B cell (primary cell): Measurements from ENCODE around the gene SRRM5. TPM values are rescaled to one million over a fixed set of nuclear protein-coding genes. Genes with fewer than 3 reads are reported as not detected.
A peak's percentile ranks its signal among the peaks of the same experiment; 100 is the strongest.

Experiments used
- ATAC-seq: fragments of 200-7000 bp; cut with Tn5 transposase; one replicate; pipeline ENCODE4 v1.10.0; 2021; ENCODE audit warnings: low read depth, mild to moderate bottlenecking, moderate number of reproducible peaks, moderate library complexity
- CTCF ChIA-PET: fragments of 350-600 bp; sonication (Branson Sonifier 250); formaldehyde crosslinking; loops from one replicate; lab custom pipeline; 2021; ENCODE audit warnings: antibody characterized with exemption, inconsistent platforms; lab: Charles Lee
- POLR2A ChIA-PET: fragments of 350-600 bp; sonication (Branson Sonifier 250); formaldehyde crosslinking; loops from one replicate; lab custom pipeline; 2021; ENCODE audit warnings: antibody characterized with exemption; lab: Charles Lee
- DNase-seq: peaks from one replicate; pipeline ENCODE4 v3.0.0; 2013
- H2AFZ ChIP-seq: 2 replicates; pipeline ENCODE4 v1.6.1; 2012; ENCODE audit warnings: mild to moderate bottlenecking, low read depth, low read length; ENCODE audit not compliant: insufficient read depth, poor library complexity, severe bottlenecking
- H3K27ac ChIP-seq, 2 donors: 1 replicate in 1 of 2; 2 replicates in 1 of 2; pipeline ENCODE4 v1.5.1; 2012 to 2013; ENCODE audit warnings: low read length in 2 of 2, mild to moderate bottlenecking in 2 of 2, moderate library complexity in 1 of 2
- H3K27me3 ChIP-seq, 4 experiments: fragments of 200-600 bp in 1 of 4; sonication (generic) in 1 of 4; replicated peaks in 1 of 4; 1 replicate in 2 of 4; 2 replicates in 2 of 4; pipeline versions ENCODE4 v1.6.1 to v1.7.0; 2013 to 2016; ENCODE audit warnings: low read length in 3 of 4, mild to moderate bottlenecking in 2 of 4, mixed read lengths in 1 of 4, moderate library complexity in 1 of 4; ENCODE audit not compliant: insufficient read depth in 4 of 4, control insufficient read depth in 3 of 4; ENCODE audit errors: control extremely low read depth in 1 of 4
- H3K36me3 ChIP-seq, 2 experiments: replicated peaks in 1 of 2; 1 replicate in 1 of 2; 2 replicates in 1 of 2; pipeline versions ENCODE4 v1.6.1 to v1.7.1; 2013; ENCODE audit warnings: low read length in 1 of 2; ENCODE audit not compliant: insufficient read depth in 2 of 2, control insufficient read depth in 1 of 2; ENCODE audit errors: control extremely low read depth in 1 of 2, extremely low read depth in 1 of 2
- H3K4me1 ChIP-seq, 2 donors: fragments of 200-600 bp in 1 of 2; sonication (generic) in 1 of 2; 1 replicate in 1 of 2; 2 replicates in 1 of 2; pipeline versions ENCODE4 v1.5.1 to v1.6.1; 2013 to 2017; ENCODE audit warnings: low read length in 2 of 2; ENCODE audit not compliant: control insufficient read depth in 2 of 2, insufficient read depth in 2 of 2
- H3K4me2 ChIP-seq: replicated peaks from 2 replicates; pipeline ENCODE3; 2012; ENCODE audit warnings: mild to moderate bottlenecking, low read depth, low read length; ENCODE audit not compliant: poor library complexity, severe bottlenecking
- H3K4me3 ChIP-seq, 5 experiments: fragments of 200-600 bp in 1 of 5; sonication (generic) in 1 of 5; 1 replicate in 3 of 5; 2 replicates in 2 of 5; pipeline versions ENCODE4 v1.5.1 to v1.7.0; 2011 to 2016; ENCODE audit warnings: low read length in 4 of 5, mild to moderate bottlenecking in 4 of 5, low read depth in 2 of 5, control low read depth in 1 of 5, moderate library complexity in 1 of 5; ENCODE audit not compliant: insufficient read depth in 1 of 5; ENCODE audit errors: control extremely low read depth in 1 of 5, extremely low read depth in 1 of 5
- H3K79me2 ChIP-seq: fragments of 200-600 bp; sonication (generic); one replicate; pipeline ENCODE4 v1.6.0; 2016; ENCODE audit warnings: low read length; ENCODE audit not compliant: control insufficient read depth, insufficient read depth
- H3K9ac ChIP-seq: fragments of 200-600 bp; sonication (generic); 2 replicates; pipeline ENCODE4 v1.6.1; 2017; ENCODE audit warnings: mild to moderate bottlenecking, low read length, moderate library complexity
- H3K9me3 ChIP-seq, 3 donors: one replicate each; pipeline versions ENCODE4 v1.6.1 to v1.7.1; 2013; ENCODE audit warnings: low read length in 2 of 3; ENCODE audit not compliant: control insufficient read depth in 2 of 3, insufficient read depth in 1 of 3; ENCODE audit errors: control extremely low read depth in 1 of 3
- H4K20me1 ChIP-seq: 2 replicates; pipeline ENCODE4 v1.6.0; 2012; ENCODE audit warnings: mild to moderate bottlenecking, low read length; ENCODE audit not compliant: insufficient read depth, control insufficient read depth, poor library complexity, severe bottlenecking
- H3K27ac Mint-ChIP-seq: one replicate; pipeline ENCODE4 v1.8.0; 2021; ENCODE audit warnings: mixed read lengths
- H3K27me3 Mint-ChIP-seq: one replicate; pipeline ENCODE4 v1.8.0; 2021; ENCODE audit warnings: mixed read lengths
- H3K4me1 Mint-ChIP-seq: one replicate; pipeline ENCODE4 v1.8.0; 2021; ENCODE audit warnings: mixed read lengths
- H3K4me3 Mint-ChIP-seq: one replicate; pipeline ENCODE4 v1.8.0; 2021; ENCODE audit warnings: mixed read lengths
- H3K9me3 Mint-ChIP-seq: one replicate; pipeline ENCODE4 v1.8.0; 2022; ENCODE audit warnings: mixed read lengths; ENCODE audit not compliant: insufficient read depth
- CTCF ChIP-seq: fragments of 200-600 bp; IDR thresholded peaks from one replicate; pipeline ENCODE4 v1.8.0; 2022; ENCODE audit warnings: antibody characterized with exemption, mild to moderate bottlenecking
- EZH2 ChIP-seq: IDR thresholded peaks from 2 replicates; pipeline ENCODE4 v1.6.1; 2012; ENCODE audit warnings: borderline replicate concordance, low read depth, mild to moderate bottlenecking, moderate library complexity, low read length; ENCODE audit not compliant: insufficient read depth, poor library complexity, severe bottlenecking
- WGBS: methylation state at CpG from one replicate; pipeline ENCODE4 v1.1.5; 2013; ENCODE audit warnings: missing lambda C conversion rate; ENCODE audit not compliant: insufficient coverage; 5-methylcytosine and 5-hydroxymethylcytosine counted together
- intact Hi-C: fragments of 100-400 bp; cut with micrococcal nuclease; formaldehyde crosslinking; loops from one replicate; pipeline ENCODE4 v1.10.0; 2022
- polyA plus RNA-seq: library from polyadenylated mRNA; depleted of rRNA; stranded (reverse); fragments of >200 nt; gene quantifications from 2 replicates; pipeline ENCODE4 v1.2.3, GENCODE V29; 2012
- total RNA-seq, 2 donors: library from RNA; stranded (reverse); fragments of 120-200 nt in 1 of 2; gene quantifications; 1 replicate in 1 of 2; 2 replicates in 1 of 2; pipeline versions ENCODE4 v1.2.3 to v1.2.4, GENCODE V29; 2013 to 2022

The SRRM5 gene
- total and polyA plus RNA-seq, 2 donors (not counting 1 experiment from before 2014, with no cell fraction given) = 0.64 to 1.4 TPM

GRCh38 chr19:43575156-43575950 is 36.5 kb upstream of the SRRM5 start, which contains the start of the genes PINLYP and XRCC1:
Gene PINLYP (plus strand): TSS chr19:43575801. CDS start chr19:43577192, 1,391 bp downstream.
Gene XRCC1 (minus strand): TSS chr19:43575527. CDS start chr19:43575458, 69 bp downstream.
- CTCF ChIA-PET = interaction anchor here (0.7 to 3.2 kb wide), 9 partner anchors 10 to 234 kb away, joined by 3 to 21 read pairs (median 5); partner anchors contain the start of genes IRGQ and ZNF576
- peaks cover 35% of the 10 kb centered on the region for H3K79me2 ChIP-seq
- H3K36me3 ChIP-seq = peaks cover 0 to 10% of the 10 kb centered on the region in 2 experiments
- peak within 1 kb of the TSS; percentile 67 to 98 (median 82) for H3K4me3 ChIP-seq
- H3K4me2 ChIP-seq = peak within 1 kb of the TSS; percentile 84
- H3K27ac Mint-ChIP-seq = peak within 1 kb of the TSS; percentile 92
- DNase-seq = peak; percentile 99
- H3K9ac ChIP-seq = peak within 1 kb of the TSS; percentile 84
- peak within 1 kb of the TSS; percentile 97 for H3K4me3 Mint-ChIP-seq
- WGBS = under 1% methylated on average over 38 of the region's 51 CpGs
- peak within 1 kb of the TSS; percentile 74 to 89 for H3K27ac ChIP-seq
- no peaks in the 10 kb centered on the region for H3K9me3 Mint-ChIP-seq
- intact Hi-C loops = loop anchor here (1.0 kb wide), 5 partner anchors 12 to 207 kb away; partner anchors contain the start of genes IRGQ, ZNF428, ZNF575 and ZNF576
- no peaks in the 10 kb centered on the region for H3K27me3 ChIP-seq
- peaks cover 16 to 29% of the 10 kb centered on the region in 2 donors for H3K4me1 ChIP-seq
- H4K20me1 ChIP-seq = peaks cover under 1% of the 10 kb centered on the region
- H3K9me3 ChIP-seq = no peaks in the 10 kb centered on the region
- H3K27me3 Mint-ChIP-seq = no peaks in the 10 kb centered on the region
- peak; percentile 99 for ATAC-seq
- POLR2A ChIA-PET = interaction anchor here (0.6 to 3.3 kb wide), 6 partner anchors 16 to 1174 kb away, joined by 3 to 15 read pairs (median 5); partner anchors contain the start of genes IRGQ, ZNF575 and ZNF576
- H3K4me1 Mint-ChIP-seq = peaks cover 42% of the 10 kb centered on the region
- TF ChIP-seq CTCF (no peak), EZH2 (no peak)
- peak within 1 kb of the TSS; percentile 81 for H2AFZ ChIP-seq
